ENCODE measurements around the gene PDE8A.
"Not testable (repeated sequence)": the region's sequence is repeated elsewhere in the genome, so short reads cannot be mapped to it uniquely, and the experiment has no call there.

PDE8A gene

GRCh38 chr15:84976746-84977345, 4.8 kb upstream of the PDE8A start:
- H3K27ac ChIP-seq (ENCODE audit: insufficient read depth, low read depth, low read length, poor library complexity, severe bottlenecking): no peak overlapping the region
- peaks cover 3% of the 10 kb centered on the region for H3K4me1 ChIP-seq (ENCODE audit: control insufficient read depth, insufficient read depth, low read length)
- no peaks in the 10 kb centered on the region for H3K36me3 ChIP-seq (ENCODE audit: control insufficient read depth, insufficient read depth, low read length)
- 94 to 96% methylated on average over 10 of the region's 10 CpGs for WGBS, 2 experiments
- no peaks in the 10 kb centered on the region for H3K9me3 ChIP-seq (ENCODE audit: control insufficient read depth, low read length)
- peaks cover 35% of the 10 kb centered on the region for H3K27me3 ChIP-seq (ENCODE audit: control insufficient read depth, insufficient read depth, low read length, poor library complexity, severe bottlenecking)
- no peak overlapping the region for H3K4me3 ChIP-seq (ENCODE audit: insufficient read depth, low read depth, low read length)

- H3K36me3 ChIP-seq (ENCODE audit: control insufficient read depth, insufficient read depth, low read length): no peaks in the 10 kb centered on the region
- 12% methylated on average over 16 of the region's 16 CpGs for WGBS, 2 experiments
- peak overlapping the region; percentile 78 for H3K4me3 ChIP-seq (ENCODE audit: insufficient read depth, low read depth, low read length)
- H3K27me3 ChIP-seq (ENCODE audit: control insufficient read depth, insufficient read depth, low read length, poor library complexity, severe bottlenecking): peaks cover 63% of the 10 kb centered on the region
- H3K9me3 ChIP-seq (ENCODE audit: control insufficient read depth, low read length): no peaks in the 10 kb centered on the region
- H3K27ac ChIP-seq (ENCODE audit: insufficient read depth, low read depth, low read length, poor library complexity, severe bottlenecking): no peak overlapping the region
- H3K4me1 ChIP-seq (ENCODE audit: control insufficient read depth, insufficient read depth, low read length): peaks cover 3% of the 10 kb centered on the region
These were observed 2.0 kb upstream of the PDE8A start for GRCh38 chr15:84979651-84980050.

DNA sequence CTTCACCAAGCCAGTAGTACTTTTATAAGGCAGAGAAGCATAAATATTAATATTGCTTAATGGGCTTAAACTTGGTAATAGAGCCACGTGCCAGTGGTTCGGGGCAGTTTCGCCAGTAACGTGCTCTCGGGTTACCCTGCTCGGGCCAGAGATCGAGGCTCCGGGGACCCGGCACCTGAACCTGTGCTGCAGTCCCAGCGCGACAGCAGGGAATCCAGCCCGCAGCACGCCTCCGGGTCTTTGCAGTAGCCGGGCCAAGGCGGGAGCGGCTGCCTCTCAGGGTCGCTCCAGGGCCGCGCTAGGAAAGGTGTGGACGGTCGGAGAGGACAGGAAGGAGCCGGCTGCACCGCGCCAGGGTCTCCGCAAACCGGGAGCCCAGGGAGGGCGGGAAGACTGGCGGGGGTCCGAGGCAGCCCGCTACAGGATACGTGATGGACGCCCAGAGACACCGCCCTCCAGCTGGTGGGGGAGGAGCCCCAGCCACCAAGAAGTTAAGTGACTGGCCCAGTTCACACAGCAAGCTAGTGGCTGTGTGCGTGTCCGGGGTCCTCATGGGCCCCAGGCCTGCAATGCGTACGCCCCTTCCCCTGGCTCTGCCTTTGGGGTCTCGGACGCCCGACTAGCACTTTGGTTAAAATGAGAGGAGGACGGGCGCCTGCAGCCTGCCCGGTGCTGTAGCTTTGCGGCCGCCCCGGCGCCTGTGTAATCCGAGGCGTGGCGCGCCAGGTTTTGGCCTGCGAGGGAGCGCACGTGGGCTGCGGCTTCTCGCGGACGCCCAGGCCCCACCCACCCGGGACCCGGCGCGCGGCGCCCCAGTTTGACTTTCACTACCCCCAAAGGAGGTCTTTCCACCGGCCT, 1.2 kb upstream of the PDE8A start:
- Histone ChIP-seq H3K9me3 (ENCODE audit: control insufficient read depth, low read length) (no peaks in the 10 kb centered on the region), H3K4me1 (ENCODE audit: control insufficient read depth, insufficient read depth, low read length) (peaks cover 3% of the 10 kb centered on the region), H3K27me3 (ENCODE audit: control insufficient read depth, insufficient read depth, low read length, poor library complexity, severe bottlenecking) (peaks cover 71% of the 10 kb centered on the region), H3K4me3 (ENCODE audit: insufficient read depth, low read depth, low read length) (peak overlapping the region; percentile 78), H3K27ac (ENCODE audit: insufficient read depth, low read depth, low read length, poor library complexity, severe bottlenecking) (peak overlapping the region; percentile 8), H3K36me3 (ENCODE audit: control insufficient read depth, insufficient read depth, low read length) (no peaks in the 10 kb centered on the region)
- 0 to 1% methylated on average over 66 of the region's 66 CpGs for WGBS, 2 experiments

GRCh38 chr15:84981054-84981710, 474 bp upstream of the PDE8A start:
- no peaks in the 10 kb centered on the region for H3K9me3 ChIP-seq (ENCODE audit: control insufficient read depth, low read length)
- WGBS, 2 experiments: 0% methylated on average over 75 of the region's 75 CpGs
- peaks cover 3% of the 10 kb centered on the region for H3K4me1 ChIP-seq (ENCODE audit: control insufficient read depth, insufficient read depth, low read length)
- no peaks in the 10 kb centered on the region for H3K36me3 ChIP-seq (ENCODE audit: control insufficient read depth, insufficient read depth, low read length)
- H3K27ac ChIP-seq (ENCODE audit: insufficient read depth, low read depth, low read length, poor library complexity, severe bottlenecking): no peak overlapping the region
- peak overlapping the region; percentile 78 for H3K4me3 ChIP-seq (ENCODE audit: insufficient read depth, low read depth, low read length)
- H3K27me3 ChIP-seq (ENCODE audit: control insufficient read depth, insufficient read depth, low read length, poor library complexity, severe bottlenecking): peaks cover 73% of the 10 kb centered on the region

DNA sequence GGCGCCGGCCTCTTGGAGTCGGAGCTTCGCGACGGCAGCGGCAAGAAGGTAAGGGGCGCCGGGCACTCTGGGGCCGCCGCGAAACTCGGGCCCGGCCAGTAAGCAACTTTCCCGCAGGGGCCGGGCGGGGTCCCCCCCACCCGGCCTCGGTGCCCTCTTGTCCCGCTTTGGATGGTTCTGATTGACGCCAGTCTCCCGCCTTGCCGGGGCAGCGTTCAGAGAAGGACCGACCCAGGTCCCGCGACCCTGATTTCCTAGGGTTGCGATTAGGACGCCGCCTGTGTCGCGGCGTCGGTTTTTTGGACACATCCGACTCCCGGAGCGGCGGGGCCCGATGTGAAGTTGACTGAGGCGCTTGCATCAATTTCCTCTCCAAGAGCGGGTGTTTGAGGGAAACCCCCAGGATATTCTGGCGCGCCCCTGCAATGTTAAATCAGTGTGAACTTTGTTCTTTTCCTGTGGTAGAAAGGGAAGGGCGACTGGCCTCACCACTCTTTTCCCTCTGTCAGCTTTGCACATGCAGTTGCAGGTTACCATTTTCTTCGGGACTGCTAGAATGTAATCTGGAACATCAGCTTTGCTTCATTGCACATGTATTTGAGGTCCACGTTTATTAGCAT, 755 bp downstream of the PDE8A start:
- H3K27me3 ChIP-seq (ENCODE audit: control insufficient read depth, insufficient read depth, low read length, poor library complexity, severe bottlenecking): peaks cover 73% of the 10 kb centered on the region
- peaks cover 3% of the 10 kb centered on the region for H3K4me1 ChIP-seq (ENCODE audit: control insufficient read depth, insufficient read depth, low read length)
- H3K36me3 ChIP-seq (ENCODE audit: control insufficient read depth, insufficient read depth, low read length): no peaks in the 10 kb centered on the region
- H3K27ac ChIP-seq (ENCODE audit: insufficient read depth, low read depth, low read length, poor library complexity, severe bottlenecking): no peak overlapping the region
- WGBS, 2 experiments: 3 to 5% methylated on average over 46 of the region's 46 CpGs
- H3K4me3 ChIP-seq (ENCODE audit: insufficient read depth, low read depth, low read length): peak overlapping the region; percentile 78
- no peaks in the 10 kb centered on the region for H3K9me3 ChIP-seq (ENCODE audit: control insufficient read depth, low read length)

- no peak overlapping the region for H3K4me3 ChIP-seq (ENCODE audit: insufficient read depth, low read depth, low read length)
- H3K36me3 ChIP-seq (ENCODE audit: control insufficient read depth, insufficient read depth, low read length): no peaks in the 10 kb centered on the region
- H3K9me3 ChIP-seq (ENCODE audit: control insufficient read depth, low read length): no peaks in the 10 kb centered on the region
- peaks cover 66% of the 10 kb centered on the region for H3K27me3 ChIP-seq (ENCODE audit: control insufficient read depth, insufficient read depth, low read length, poor library complexity, severe bottlenecking)
- 76 to 77% methylated on average over 4 of the region's 4 CpGs for WGBS, 2 experiments
- H3K27ac ChIP-seq (ENCODE audit: insufficient read depth, low read depth, low read length, poor library complexity, severe bottlenecking): no peak overlapping the region
- peaks cover 3% of the 10 kb centered on the region for H3K4me1 ChIP-seq (ENCODE audit: control insufficient read depth, insufficient read depth, low read length)
These were observed 1.6 kb downstream of the PDE8A start for GRCh38 chr15:84983294-84983693.

- Histone ChIP-seq H3K36me3 (ENCODE audit: control insufficient read depth, insufficient read depth, low read length) (no peaks in the 10 kb centered on the region), H3K27ac (ENCODE audit: insufficient read depth, low read depth, low read length, poor library complexity, severe bottlenecking) (no peak overlapping the region), H3K4me1 (ENCODE audit: control insufficient read depth, insufficient read depth, low read length) (peaks cover 3% of the 10 kb centered on the region), H3K27me3 (ENCODE audit: control insufficient read depth, insufficient read depth, low read length, poor library complexity, severe bottlenecking) (peaks cover 61% of the 10 kb centered on the region), H3K4me3 (ENCODE audit: insufficient read depth, low read depth, low read length) (no peak overlapping the region), H3K9me3 (ENCODE audit: control insufficient read depth, low read length) (no peaks in the 10 kb centered on the region)
- 73 to 85% methylated on average over 2 of the region's 2 CpGs for whole genome bisulfite sequencing, 2 experiments
These were observed 2.1 kb downstream of the PDE8A start for GRCh38 chr15:84983711-84984110.

DNA sequence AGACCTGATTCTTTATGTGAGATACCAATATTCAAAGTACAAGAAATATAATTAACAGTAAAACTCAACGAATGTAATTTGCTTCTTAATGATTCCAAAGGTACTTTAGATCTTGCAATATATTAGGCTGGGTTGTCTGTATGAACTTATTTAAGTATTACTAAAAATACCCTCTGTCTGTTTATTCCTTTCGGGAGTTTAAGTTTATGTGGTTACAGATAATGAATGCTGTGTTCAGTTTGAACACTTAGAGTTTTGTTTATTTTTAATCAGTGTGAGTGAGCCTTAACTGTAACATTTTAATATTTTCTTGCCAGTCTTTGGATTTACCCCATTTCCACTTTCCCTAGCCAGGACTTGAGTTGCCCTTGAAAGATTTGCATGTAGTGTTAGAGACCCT, 3.5 kb downstream of the PDE8A start:
- no peak overlapping the region for H3K4me3 ChIP-seq (ENCODE audit: insufficient read depth, low read depth, low read length)
- no peaks in the 10 kb centered on the region for H3K36me3 ChIP-seq (ENCODE audit: control insufficient read depth, insufficient read depth, low read length)
- H3K4me1 ChIP-seq (ENCODE audit: control insufficient read depth, insufficient read depth, low read length): no peaks in the 10 kb centered on the region
- peaks cover 47% of the 10 kb centered on the region for H3K27me3 ChIP-seq (ENCODE audit: control insufficient read depth, insufficient read depth, low read length, poor library complexity, severe bottlenecking)
- H3K27ac ChIP-seq (ENCODE audit: insufficient read depth, low read depth, low read length, poor library complexity, severe bottlenecking): no peak overlapping the region
- WGBS, 2 experiments: 92% methylated on average over 2 of the region's 2 CpGs; no CpG with 5 or more reads in 1 of the 2 experiments
- no peaks in the 10 kb centered on the region for H3K9me3 ChIP-seq (ENCODE audit: control insufficient read depth, low read length)

DNA sequence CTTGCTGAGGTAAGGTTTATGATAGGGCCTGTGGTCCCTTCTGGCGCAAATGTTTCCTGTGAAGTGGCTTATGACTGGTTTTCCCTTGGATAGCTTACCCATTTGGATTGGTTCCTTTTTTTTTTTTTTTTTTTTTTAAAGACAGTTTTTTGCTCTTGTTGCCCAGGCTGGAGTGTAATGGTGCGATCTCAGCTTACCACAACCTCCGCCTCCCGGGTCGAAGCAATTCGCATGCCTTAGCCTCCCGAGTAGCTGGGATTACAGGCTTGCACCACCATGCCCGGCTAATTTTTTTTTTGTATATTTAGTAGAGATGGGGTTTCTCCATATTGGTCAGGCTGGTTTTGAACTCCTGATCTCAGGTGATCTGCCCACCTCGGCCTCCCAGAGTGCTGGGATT, 5.7 kb downstream of the PDE8A start:
- not testable (repeated sequence) for H3K4me1 ChIP-seq (ENCODE audit: control insufficient read depth, insufficient read depth, low read length); H3K9me3 ChIP-seq (ENCODE audit: control insufficient read depth, low read length); H3K36me3 ChIP-seq (ENCODE audit: control insufficient read depth, insufficient read depth, low read length); H3K4me3 ChIP-seq (ENCODE audit: insufficient read depth, low read depth, low read length); H3K27ac ChIP-seq (ENCODE audit: insufficient read depth, low read depth, low read length, poor library complexity, severe bottlenecking)
- peaks cover 32% of the 10 kb centered on the region for H3K27me3 ChIP-seq (ENCODE audit: control insufficient read depth, insufficient read depth, low read length, poor library complexity, severe bottlenecking)
- 94 to 96% methylated on average over 9 of the region's 9 CpGs for WGBS, 2 experiments

All from ectodermal cell (in vitro differentiated cells).